ENCODE results near the gene PPM1H. TPM values are rescaled to one million over a fixed set of nuclear protein-coding genes. Genes with fewer than 3 reads are reported as not detected.

PPM1H gene
- total RNA-seq, 1 donor, result 13.4 TPM

- Histone ChIP-seq H2AFZ (ENCODE audit: low read length) (no peak overlapping the region), H3K4me2 (ENCODE audit: insufficient read depth, low read length) (no peak overlapping the region), H4K20me1 (ENCODE audit: insufficient read depth, low read length) (no peaks in the 10 kb centered on the region), H3K4me3 (ENCODE audit: insufficient read depth, low read length) (no peak overlapping the region), H3K4me1 (ENCODE audit: insufficient read depth, low read length) (peaks cover 47% of the 10 kb centered on the region), H3K27me3 (ENCODE audit: insufficient read depth, low read length) (no peaks in the 10 kb centered on the region), H3K36me3 (ENCODE audit: insufficient read depth, low read length) (peaks cover 5% of the 10 kb centered on the region), H3K9me3 (ENCODE audit: low read depth, low read length) (no peaks in the 10 kb centered on the region), H3K79me2 (ENCODE audit: insufficient read depth, low read length) (no peaks in the 10 kb centered on the region), H3K27ac (ENCODE audit: low read depth, low read length) (peak overlapping the region; percentile 11)
- no peak for DNase-seq (ENCODE audit: insufficient read length, low spot score, missing footprints)
- TF ChIP-seq CTCF (IDR thresholded peaks at IDR 0.05; ENCODE audit: extremely low read depth, low read depth, low read length), result no peak
These were observed 245.7 kb downstream of the PPM1H start for GRCh38 chr12:62689042-62689839.

GRCh38 chr12:62686938-62687337, 248.0 kb downstream of the PPM1H start:
- Histone ChIP-seq H3K4me2 (ENCODE audit: insufficient read depth, low read length) (no peak overlapping the region), H3K27me3 (ENCODE audit: insufficient read depth, low read length) (no peaks in the 10 kb centered on the region)

GRCh38 chr12:62684570-62685295, 250.2 kb downstream of the PPM1H start:
- Histone ChIP-seq H3K9me3 (ENCODE audit: low read depth, low read length) (no peaks in the 10 kb centered on the region), H3K4me2 (ENCODE audit: insufficient read depth, low read length) (peak overlapping the region; percentile 51), H3K79me2 (ENCODE audit: insufficient read depth, low read length) (no peaks in the 10 kb centered on the region), H3K27me3 (ENCODE audit: insufficient read depth, low read length) (no peaks in the 10 kb centered on the region), H3K27ac (ENCODE audit: low read depth, low read length) (peak overlapping the region; percentile 78), H3K4me3 (ENCODE audit: insufficient read depth, low read length) (no peak overlapping the region), H3K36me3 (ENCODE audit: insufficient read depth, low read length) (peaks cover 5% of the 10 kb centered on the region), H4K20me1 (ENCODE audit: insufficient read depth, low read length) (no peaks in the 10 kb centered on the region), H3K4me1 (ENCODE audit: insufficient read depth, low read length) (peaks cover 38% of the 10 kb centered on the region), H2AFZ (ENCODE audit: low read length) (peak overlapping the region; percentile 78)
- no peak for TF ChIP-seq CTCF (IDR thresholded peaks at IDR 0.05; ENCODE audit: extremely low read depth, low read depth, low read length)
- DNase-seq (ENCODE audit: insufficient read length, low spot score, missing footprints), result no peak

More at GRCh38 chr12:62686938-62687337, 248.0 kb downstream of the PPM1H start:
- TF ChIP-seq CTCF (IDR thresholded peaks at IDR 0.05; ENCODE audit: extremely low read depth, low read depth, low read length), result no peak
- no peaks in the 10 kb centered on the region for H3K79me2 ChIP-seq (ENCODE audit: insufficient read depth, low read length)
- H3K36me3 ChIP-seq (ENCODE audit: insufficient read depth, low read length), result peaks cover 5% of the 10 kb centered on the region
- H2AFZ ChIP-seq (ENCODE audit: low read length), result peak overlapping the region; percentile 61
- H3K4me1 ChIP-seq (ENCODE audit: insufficient read depth, low read length), result peaks cover 39% of the 10 kb centered on the region
- no peak overlapping the region for H3K4me3 ChIP-seq (ENCODE audit: insufficient read depth, low read length)
- no peaks in the 10 kb centered on the region for H3K9me3 ChIP-seq (ENCODE audit: low read depth, low read length)
- H4K20me1 ChIP-seq (ENCODE audit: insufficient read depth, low read length), result no peaks in the 10 kb centered on the region
- no peak for DNase-seq (ENCODE audit: insufficient read length, low spot score, missing footprints)
- peak overlapping the region; percentile 50 for H3K27ac ChIP-seq (ENCODE audit: low read depth, low read length)

Measured in osteoblast (primary cell).